Liver (tissue), 9 donors: ENCODE data around the gene RFPL1. TPM values are rescaled to one million over a fixed set of nuclear protein-coding genes. Genes with fewer than 3 reads are reported as not detected.

Source experiments
- DNase-seq: peaks from one replicate; pipeline ENCODE4 v3.0.0-alpha.2; 2017; ENCODE audit warnings: low spot score
- H3K27ac ChIP-seq, 2 donors: one replicate each; pipeline ENCODE4 v1.7.0; 2013; ENCODE audit warnings: inconsistent platforms in 2 of 2, low read length in 2 of 2, control low read depth in 1 of 2, low read depth in 1 of 2, mild to moderate bottlenecking in 1 of 2
- H3K27me3 ChIP-seq, 4 donors: one replicate each; pipeline versions ENCODE4 v1.6.1 to v1.7.0; 2013; ENCODE audit warnings: low read length in 3 of 4, inconsistent platforms in 1 of 4, mild to moderate bottlenecking in 1 of 4, moderate library complexity in 1 of 4; ENCODE audit not compliant: control insufficient read depth in 4 of 4, insufficient read depth in 4 of 4
- H3K36me3 ChIP-seq, 4 donors: one replicate each; pipeline versions ENCODE4 v1.6.1 to v1.7.0; 2013; ENCODE audit warnings: low read length in 3 of 4, mild to moderate bottlenecking in 3 of 4, low read depth in 1 of 4, moderate library complexity in 1 of 4; ENCODE audit not compliant: control insufficient read depth in 4 of 4, insufficient read depth in 3 of 4
- H3K4me1 ChIP-seq, 4 donors: one replicate each; pipeline versions ENCODE4 v1.6.1 to v1.7.0; 2013; ENCODE audit warnings: low read length in 3 of 4, mild to moderate bottlenecking in 3 of 4, moderate library complexity in 1 of 4; ENCODE audit not compliant: control insufficient read depth in 4 of 4, insufficient read depth in 4 of 4
- H3K4me3 ChIP-seq, 3 donors: one replicate each; pipeline versions ENCODE4 v1.6.1 to v1.7.0; 2013; ENCODE audit warnings: low read length in 3 of 3, control low read depth in 1 of 3, low read depth in 1 of 3, mild to moderate bottlenecking in 1 of 3
- H3K9ac ChIP-seq, 2 donors: one replicate each; pipeline ENCODE4 v1.7.0; 2013; ENCODE audit warnings: low read length in 2 of 2, mild to moderate bottlenecking in 2 of 2, moderate library complexity in 2 of 2, control low read depth in 1 of 2, low read depth in 1 of 2
- H3K9me3 ChIP-seq, 4 donors: one replicate each; pipeline versions ENCODE4 v1.6.1 to v1.7.0; 2013; ENCODE audit warnings: low read length in 3 of 4; ENCODE audit not compliant: control insufficient read depth in 4 of 4
- EGR1 ChIP-seq, 2 donors: IDR thresholded peaks; 2 replicates each; pipeline ENCODE4 v1.6.1; 2016 to 2018; ENCODE audit warnings: antibody characterized with exemption in 2 of 2, low read depth in 2 of 2
- FOXA1 ChIP-seq: IDR thresholded peaks from 2 replicates; pipeline ENCODE4 v1.6.1; 2016; ENCODE audit warnings: antibody characterized with exemption
- FOXA2 ChIP-seq: IDR thresholded peaks from 2 replicates; pipeline ENCODE4 v1.6.1; 2016; ENCODE audit warnings: antibody characterized with exemption
- HNF4A ChIP-seq, 2 donors: conservative IDR thresholded peaks; 2 replicates each; pipeline ENCODE4 v1.6.1; 2016; ENCODE audit warnings: antibody characterized with exemption in 2 of 2, mild to moderate bottlenecking in 2 of 2
- HNF4G ChIP-seq: IDR thresholded peaks from 2 replicates; pipeline ENCODE4 v1.6.1; 2016; ENCODE audit warnings: antibody characterized with exemption
- JUND ChIP-seq, 2 donors: IDR thresholded peaks; 2 replicates each; pipeline ENCODE4 v1.6.1; 2016; ENCODE audit warnings: antibody characterized with exemption in 2 of 2
- RAD21 ChIP-seq, 2 donors: IDR thresholded peaks; 2 replicates each; pipeline ENCODE4 v1.6.1; 2016; ENCODE audit warnings: antibody characterized with exemption in 2 of 2, mild to moderate bottlenecking in 2 of 2
- RXRA ChIP-seq, 2 donors: IDR thresholded peaks; 2 replicates each; pipeline ENCODE4 v1.6.1; 2017 to 2018; ENCODE audit warnings: antibody characterized with exemption in 2 of 2, mild to moderate bottlenecking in 1 of 2
- SP1 ChIP-seq: IDR thresholded peaks from 2 replicates; pipeline ENCODE4 v1.6.1; 2018; ENCODE audit warnings: antibody characterized with exemption, mild to moderate bottlenecking
- TAF1 ChIP-seq: conservative IDR thresholded peaks from 2 replicates; pipeline ENCODE4 v1.6.1; 2016; ENCODE audit warnings: antibody characterized with exemption, mild to moderate bottlenecking
- YY1 ChIP-seq: IDR thresholded peaks from 2 replicates; pipeline ENCODE4 v1.6.1; 2016; ENCODE audit warnings: antibody characterized with exemption, mild to moderate bottlenecking
- WGBS: extraction: QIAGEN DNeasy Blood & Tissue Kit; methylation state at CpG from one replicate; pipeline ENCODE4 v1.1.7; 2013; 5-methylcytosine and 5-hydroxymethylcytosine counted together
- polyA plus RNA-seq, 2 donors: library from polyadenylated mRNA; stranded (reverse) in 1 of 2; unstranded in 1 of 2; fragments of 200-250 nt in 1 of 2; fragments of >200 nt in 1 of 2; fragmentation: Nextera tagmentation in 1 of 2; extraction: Ambion mirVana in 1 of 2; gene quantifications; one replicate each; pipeline versions ENCODE4 v1.2.1 to v1.2.3, GENCODE V29; 2013 to 2015
- total RNA-seq, 2 donors: library from RNA; depleted of rRNA; stranded (reverse); fragments of >200 nt; gene quantifications; one replicate each; pipeline ENCODE4 v1.2.3, GENCODE V29; 2014
- TF ChIP-seq, protein P1 (sequence below): fragments of 150-350 bp; IDR thresholded peaks from 2 replicates; pipeline ENCODE4 v1.5.1; 2017; ENCODE audit warnings: improper control_type of control experiment, low read depth, low read length; ENCODE audit not compliant: missing input control
- TF ChIP-seq, protein P2 (sequence below): IDR thresholded peaks from 2 replicates; pipeline ENCODE4 v1.6.1; 2016; ENCODE audit warnings: antibody characterized with exemption
- TF ChIP-seq, protein P3 (sequence below): IDR thresholded peaks from 2 replicates; pipeline ENCODE4 v1.6.1; 2016; ENCODE audit warnings: antibody characterized with exemption
- donor health status: healthy.
- donor health status: healthy.
- donor health status: healthy.
- donor health status: healthy.
- donor health status: healthy.

Gene RFPL1
- total and polyA plus RNA-seq, 4 donors = 1.0 TPM; not detected in 2

DNA sequence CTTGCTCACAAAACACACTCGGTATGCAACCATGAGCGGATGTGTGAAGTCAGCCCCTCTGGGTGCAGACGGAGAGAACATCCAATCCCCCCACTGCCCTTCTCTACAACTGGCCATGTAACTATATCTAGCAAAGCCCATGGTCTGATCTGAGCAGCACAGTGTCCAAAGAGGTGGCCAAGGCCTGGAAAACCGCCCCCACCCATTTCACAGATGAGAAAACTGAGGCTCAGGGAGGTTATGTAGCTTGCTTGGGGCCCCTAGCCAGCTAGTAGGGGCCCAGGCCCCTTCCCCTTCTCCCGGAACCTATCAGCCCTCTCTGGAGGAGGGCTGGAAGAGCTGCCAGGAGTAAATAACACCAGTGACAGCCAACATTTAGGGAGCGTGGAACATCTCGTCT is 26.2 kb downstream of the RFPL1 start:
- WGBS = 86% methylated on average over 7 of the region's 7 CpGs
- no peaks in the 10 kb centered on the region for H3K9me3 ChIP-seq
- no peaks in the 10 kb centered on the region for H3K36me3 ChIP-seq
- H3K27ac ChIP-seq = no peak overlapping the region
- no peak for TF ChIP-seq SP1
- H3K4me1 ChIP-seq = no peaks in the 10 kb centered on the region
- no peak overlapping the region for H3K9ac ChIP-seq
- no peaks in the 10 kb centered on the region for H3K27me3 ChIP-seq
- DNase-seq = no peak
- H3K4me3 ChIP-seq = no peak overlapping the region

DNA sequence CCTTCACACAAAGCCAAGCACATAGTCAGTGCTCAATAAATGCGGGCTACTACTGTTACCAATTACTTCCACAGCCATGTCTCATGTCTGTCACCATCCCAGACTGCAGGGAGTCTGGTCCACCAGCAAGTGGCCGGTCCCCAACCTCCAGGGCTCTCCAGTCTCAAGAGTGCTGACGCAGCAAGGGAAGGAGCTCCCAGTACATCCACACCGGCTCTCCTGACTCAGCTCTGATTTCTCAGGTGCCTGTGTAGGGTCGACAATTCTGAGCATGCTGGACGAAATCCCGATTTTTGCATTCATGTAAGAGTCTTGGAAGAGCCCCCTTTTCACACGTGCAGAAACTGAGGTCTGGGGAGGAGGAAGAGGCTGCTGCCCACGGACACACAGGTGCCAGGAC is 31.4 kb downstream of the RFPL1 start:
- DNase-seq = no peak
- 46% methylated on average over 9 of the region's 9 CpGs for WGBS

DNA sequence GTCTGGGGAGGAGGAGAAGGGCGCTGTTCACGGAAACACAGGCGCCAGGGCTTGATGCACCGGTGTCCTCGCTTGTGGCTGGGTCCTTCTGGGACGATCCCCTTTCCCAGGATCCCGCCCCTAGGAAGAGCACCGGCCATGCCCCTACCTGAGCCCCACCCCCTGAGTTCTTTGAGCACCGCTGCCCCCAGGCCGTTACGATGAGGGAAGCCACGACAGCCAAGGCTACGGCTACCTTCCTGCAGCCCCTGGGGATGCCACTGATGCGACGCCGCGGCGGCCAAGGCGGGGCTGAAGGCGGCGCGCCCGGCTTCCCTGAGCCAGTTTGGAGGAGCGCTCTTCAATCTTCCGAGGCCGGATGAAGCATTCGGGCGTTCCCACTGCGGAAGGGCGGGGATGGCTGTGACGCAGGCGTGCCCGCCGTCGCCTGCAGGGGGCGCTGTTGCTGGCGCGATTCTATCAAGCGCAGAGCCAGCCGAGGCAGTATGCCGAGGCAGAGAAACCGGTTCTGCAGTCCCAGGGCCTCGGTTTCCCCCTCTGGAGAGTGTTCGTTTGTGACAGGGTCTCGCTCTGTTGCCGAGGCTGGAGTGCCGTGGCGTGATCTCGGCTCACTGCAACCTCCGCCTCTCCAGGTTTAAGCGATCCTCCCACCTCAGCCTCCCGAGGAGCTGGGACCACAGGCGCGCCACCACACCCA is 31.9 kb downstream of the RFPL1 start:
- Histone ChIP-seq H3K4me3 (peak overlapping the region in 1 of 3 donors; percentile 5), H3K27ac (no peak overlapping the region), H3K36me3 (no peaks in the 10 kb centered on the region), H3K27me3 (no peaks in the 10 kb centered on the region), H3K9me3 (no peaks in the 10 kb centered on the region), H3K9ac (no peak overlapping the region), H3K4me1 (peaks cover 0 to 5% (median 4%) of the 10 kb centered on the region in 4 donors)
- TF ChIP-seq, protein P1, sequence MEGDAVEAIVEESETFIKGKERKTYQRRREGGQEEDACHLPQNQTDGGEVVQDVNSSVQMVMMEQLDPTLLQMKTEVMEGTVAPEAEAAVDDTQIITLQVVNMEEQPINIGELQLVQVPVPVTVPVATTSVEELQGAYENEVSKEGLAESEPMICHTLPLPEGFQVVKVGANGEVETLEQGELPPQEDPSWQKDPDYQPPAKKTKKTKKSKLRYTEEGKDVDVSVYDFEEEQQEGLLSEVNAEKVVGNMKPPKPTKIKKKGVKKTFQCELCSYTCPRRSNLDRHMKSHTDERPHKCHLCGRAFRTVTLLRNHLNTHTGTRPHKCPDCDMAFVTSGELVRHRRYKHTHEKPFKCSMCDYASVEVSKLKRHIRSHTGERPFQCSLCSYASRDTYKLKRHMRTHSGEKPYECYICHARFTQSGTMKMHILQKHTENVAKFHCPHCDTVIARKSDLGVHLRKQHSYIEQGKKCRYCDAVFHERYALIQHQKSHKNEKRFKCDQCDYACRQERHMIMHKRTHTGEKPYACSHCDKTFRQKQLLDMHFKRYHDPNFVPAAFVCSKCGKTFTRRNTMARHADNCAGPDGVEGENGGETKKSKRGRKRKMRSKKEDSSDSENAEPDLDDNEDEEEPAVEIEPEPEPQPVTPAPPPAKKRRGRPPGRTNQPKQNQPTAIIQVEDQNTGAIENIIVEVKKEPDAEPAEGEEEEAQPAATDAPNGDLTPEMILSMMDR = peak; percentile 60
- TF ChIP-seq TAF1 (no peak), RAD21 (IDR thresholded peaks at IDR 0.05) (peak; percentile 58 to 77), HNF4G (no peak)
- TF ChIP-seq, protein P2, sequence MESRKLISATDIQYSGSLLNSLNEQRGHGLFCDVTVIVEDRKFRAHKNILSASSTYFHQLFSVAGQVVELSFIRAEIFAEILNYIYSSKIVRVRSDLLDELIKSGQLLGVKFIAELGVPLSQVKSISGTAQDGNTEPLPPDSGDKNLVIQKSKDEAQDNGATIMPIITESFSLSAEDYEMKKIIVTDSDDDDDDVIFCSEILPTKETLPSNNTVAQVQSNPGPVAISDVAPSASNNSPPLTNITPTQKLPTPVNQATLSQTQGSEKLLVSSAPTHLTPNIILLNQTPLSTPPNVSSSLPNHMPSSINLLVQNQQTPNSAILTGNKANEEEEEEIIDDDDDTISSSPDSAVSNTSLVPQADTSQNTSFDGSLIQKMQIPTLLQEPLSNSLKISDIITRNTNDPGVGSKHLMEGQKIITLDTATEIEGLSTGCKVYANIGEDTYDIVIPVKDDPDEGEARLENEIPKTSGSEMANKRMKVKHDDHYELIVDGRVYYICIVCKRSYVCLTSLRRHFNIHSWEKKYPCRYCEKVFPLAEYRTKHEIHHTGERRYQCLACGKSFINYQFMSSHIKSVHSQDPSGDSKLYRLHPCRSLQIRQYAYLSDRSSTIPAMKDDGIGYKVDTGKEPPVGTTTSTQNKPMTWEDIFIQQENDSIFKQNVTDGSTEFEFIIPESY = no peak
- WGBS = 18% methylated on average over 54 of the region's 54 CpGs
- DNase-seq = peak; percentile 76

More for the DNA sequence above, 31.4 kb downstream of the RFPL1 start:
- Histone ChIP-seq H3K4me1 (peaks cover 0 to 5% (median 4%) of the 10 kb centered on the region in 4 donors), H3K4me3 (no peak overlapping the region), H3K9me3 (no peaks in the 10 kb centered on the region), H3K27me3 (no peaks in the 10 kb centered on the region), H3K9ac (no peak overlapping the region), H3K27ac (no peak overlapping the region), H3K36me3 (no peaks in the 10 kb centered on the region)
- TF ChIP-seq HNF4A (conservative IDR thresholded peaks at IDR 0.05) (no peak), EGR1 (IDR thresholded peaks at IDR 0.05; ENCODE audit: low read depth in 2 of 2) (no peak), FOXA1 (no peak), HNF4G (no peak), YY1 (no peak), RAD21 (IDR thresholded peaks at IDR 0.05) (no peak), RXRA (IDR thresholded peaks at IDR 0.05) (no peak), JUND (IDR thresholded peaks at IDR 0.05) (no peak), FOXA2 (no peak)
- TF ChIP-seq, protein P3, sequence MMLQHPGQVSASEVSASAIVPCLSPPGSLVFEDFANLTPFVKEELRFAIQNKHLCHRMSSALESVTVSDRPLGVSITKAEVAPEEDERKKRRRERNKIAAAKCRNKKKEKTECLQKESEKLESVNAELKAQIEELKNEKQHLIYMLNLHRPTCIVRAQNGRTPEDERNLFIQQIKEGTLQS = no peak
- TF ChIP-seq, protein P2 = no peak
